Astrocyte (in vitro differentiated cells and primary cell): ENCODE data around the gene TJAP1. TPM values are rescaled to one million over a fixed set of nuclear protein-coding genes. Genes with fewer than 3 reads are reported as not detected.
A peak's percentile ranks its signal among the peaks of the same experiment; 100 is the strongest.

Experiments
- DNase-seq: peaks from one replicate; pipeline ENCODE4 v3.0.0-alpha.2; 2010; ENCODE audit warnings: low read depth
- FAIRE-seq: peaks from 2 replicates; lab custom pipeline; 2011; peaks lifted over from hg19 to GRCh38; lab: Jason Lieb, UNC
- H2AFZ ChIP-seq: 2 replicates; pipeline ENCODE4 v1.6.0; 2012; ENCODE audit warnings: low read depth, low read length, inconsistent platforms
- H3K27ac ChIP-seq: 2 replicates; pipeline ENCODE4 v1.5.1; 2011; ENCODE audit warnings: low read depth, low read length, inconsistent platforms
- H3K27me3 ChIP-seq: 2 replicates; pipeline ENCODE4 v1.6.0; 2011; ENCODE audit warnings: low read length, inconsistent platforms; ENCODE audit not compliant: insufficient read depth
- H3K36me3 ChIP-seq: 2 replicates; pipeline ENCODE4 v1.5.1; 2011; ENCODE audit warnings: low read length, inconsistent platforms; ENCODE audit not compliant: insufficient read depth
- H3K4me1 ChIP-seq: 2 replicates; pipeline ENCODE4 v1.5.1; 2011; ENCODE audit warnings: low read length, inconsistent platforms; ENCODE audit not compliant: insufficient read depth
- H3K4me2 ChIP-seq: 2 replicates; pipeline ENCODE4 v1.6.0; 2012; ENCODE audit warnings: low read length, inconsistent platforms
- H3K4me3 ChIP-seq: 2 replicates; pipeline ENCODE4 v1.5.1; 2011; ENCODE audit warnings: low read depth, mild to moderate bottlenecking, low read length, inconsistent platforms; ENCODE audit not compliant: insufficient read depth
- H3K79me2 ChIP-seq: 2 replicates; pipeline ENCODE4 v1.6.0; 2012; ENCODE audit warnings: mild to moderate bottlenecking, low read length, inconsistent platforms; ENCODE audit not compliant: insufficient read depth
- H3K9ac ChIP-seq: 2 replicates; pipeline ENCODE4 v1.6.0; 2012; ENCODE audit warnings: mild to moderate bottlenecking, low read length, inconsistent platforms
- H3K9me3 ChIP-seq: 2 replicates; pipeline ENCODE4 v1.5.1; 2012; ENCODE audit warnings: low read depth, mild to moderate bottlenecking, low read length, inconsistent platforms; ENCODE audit not compliant: insufficient read depth
- H4K20me1 ChIP-seq: 2 replicates; pipeline ENCODE4 v1.6.0; 2012; ENCODE audit warnings: low read length, inconsistent platforms; ENCODE audit not compliant: insufficient read depth
- H3K27ac Mint-ChIP-seq: one replicate; pipeline ENCODE4 v1.8.0; 2021; ENCODE audit warnings: mild to moderate bottlenecking, mixed read lengths; ENCODE audit not compliant: unreplicated experiment
- H3K27me3 Mint-ChIP-seq: one replicate; pipeline ENCODE4 v1.8.0; 2021; ENCODE audit warnings: low read depth, mixed read lengths; ENCODE audit not compliant: unreplicated experiment
- H3K36me3 Mint-ChIP-seq: one replicate; pipeline ENCODE4 v1.8.0; 2021; ENCODE audit warnings: low read depth, mixed read lengths; ENCODE audit not compliant: unreplicated experiment
- H3K4me1 Mint-ChIP-seq: one replicate; pipeline ENCODE4 v1.8.0; 2021; ENCODE audit warnings: low read depth, mixed read lengths; ENCODE audit not compliant: unreplicated experiment
- H3K4me3 Mint-ChIP-seq: one replicate; pipeline ENCODE4 v1.8.0; 2021; ENCODE audit warnings: mild to moderate bottlenecking, moderate library complexity, mixed read lengths; ENCODE audit not compliant: unreplicated experiment
- H3K9me3 Mint-ChIP-seq: one replicate; pipeline ENCODE4 v1.8.0; 2021; ENCODE audit warnings: mild to moderate bottlenecking, mixed read lengths; ENCODE audit not compliant: unreplicated experiment
- EZH2 ChIP-seq: IDR thresholded peaks from 2 replicates; pipeline ENCODE4 v1.6.1; 2012; ENCODE audit warnings: mild to moderate bottlenecking, low read length, inconsistent platforms; ENCODE audit not compliant: insufficient read depth
- total RNA-seq: library from RNA; stranded (reverse); gene quantifications from 2 replicates; pipeline ENCODE4 v1.2.1, GENCODE V29; 2021
- TF ChIP-seq, protein P1 (sequence below): IDR thresholded peaks from 2 replicates; pipeline ENCODE4 v1.5.1; 2011; ENCODE audit warnings: low read depth, mild to moderate bottlenecking, inconsistent platforms, low read length, moderate library complexity; ENCODE audit not compliant: insufficient read depth

The TJAP1 gene
- total RNA-seq, 1 donor from 2014 or later = 26.6 TPM

DNA sequence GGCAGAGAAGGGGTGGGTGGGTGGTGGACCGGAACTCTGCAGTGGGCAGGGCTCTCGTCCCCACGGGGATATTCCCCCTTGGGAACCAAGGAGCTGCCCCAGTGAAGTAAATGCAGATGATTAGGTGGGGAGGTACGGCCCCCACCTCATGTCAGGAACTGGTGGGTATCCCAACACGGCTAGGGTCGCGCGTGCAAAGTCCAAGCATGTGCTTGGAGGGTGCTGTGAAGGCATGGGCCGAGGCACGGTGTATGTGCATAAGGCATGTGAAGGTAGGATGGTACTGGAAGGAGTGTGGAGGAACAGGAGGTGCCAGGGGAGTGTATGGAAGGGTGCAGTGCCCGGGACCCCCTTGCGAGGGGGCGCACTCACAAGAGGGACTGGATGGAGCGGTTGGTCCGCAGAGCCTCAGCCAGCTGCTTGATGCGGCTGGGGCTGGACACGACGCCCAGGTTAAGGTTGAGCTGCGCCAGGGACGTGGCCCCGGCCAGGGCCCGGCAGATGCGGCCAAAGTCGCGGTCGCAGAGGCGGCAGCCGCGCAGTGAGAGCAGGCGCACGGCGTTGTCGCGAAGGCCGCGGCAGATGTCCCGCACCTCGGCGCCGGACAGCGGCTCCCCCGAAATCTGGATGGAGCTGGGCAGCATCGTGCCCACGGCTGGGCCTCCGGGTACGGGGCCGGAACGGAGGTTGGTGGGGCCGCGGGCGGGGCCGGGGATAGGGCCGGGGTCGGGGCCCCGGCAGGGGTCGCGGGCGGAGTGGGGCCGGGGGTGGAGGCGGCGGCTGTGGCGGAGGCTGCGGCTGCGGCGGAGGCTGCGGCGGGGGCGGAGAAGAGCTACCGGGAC lies 32.0 kb downstream of the TJAP1 start:
- peaks cover 16% of the 10 kb centered on the region for H3K36me3 ChIP-seq
- H3K4me2 ChIP-seq = peak overlapping the region; percentile 95
- Mint-ChIP-seq H3K9me3 (no peaks in the 10 kb centered on the region), H3K4me3 (peak overlapping the region; percentile 83), H3K27ac (no peak overlapping the region), H3K4me1 (peaks cover 2% of the 10 kb centered on the region), H3K27me3 (peaks cover 19% of the 10 kb centered on the region), H3K36me3 (peaks cover 10% of the 10 kb centered on the region)
- DNase-seq (no peak), FAIRE-seq (no peak)
- no peaks in the 10 kb centered on the region for H3K27me3 ChIP-seq
- H3K79me2 ChIP-seq = peaks cover 10% of the 10 kb centered on the region
- H3K9me3 ChIP-seq = no peaks in the 10 kb centered on the region
- peaks cover 11% of the 10 kb centered on the region for H3K4me1 ChIP-seq
- H2AFZ ChIP-seq = peak overlapping the region; percentile 66
- H3K27ac ChIP-seq = no peak overlapping the region
- peak; percentile 39 for TF ChIP-seq EZH2
- TF ChIP-seq, protein P1, sequence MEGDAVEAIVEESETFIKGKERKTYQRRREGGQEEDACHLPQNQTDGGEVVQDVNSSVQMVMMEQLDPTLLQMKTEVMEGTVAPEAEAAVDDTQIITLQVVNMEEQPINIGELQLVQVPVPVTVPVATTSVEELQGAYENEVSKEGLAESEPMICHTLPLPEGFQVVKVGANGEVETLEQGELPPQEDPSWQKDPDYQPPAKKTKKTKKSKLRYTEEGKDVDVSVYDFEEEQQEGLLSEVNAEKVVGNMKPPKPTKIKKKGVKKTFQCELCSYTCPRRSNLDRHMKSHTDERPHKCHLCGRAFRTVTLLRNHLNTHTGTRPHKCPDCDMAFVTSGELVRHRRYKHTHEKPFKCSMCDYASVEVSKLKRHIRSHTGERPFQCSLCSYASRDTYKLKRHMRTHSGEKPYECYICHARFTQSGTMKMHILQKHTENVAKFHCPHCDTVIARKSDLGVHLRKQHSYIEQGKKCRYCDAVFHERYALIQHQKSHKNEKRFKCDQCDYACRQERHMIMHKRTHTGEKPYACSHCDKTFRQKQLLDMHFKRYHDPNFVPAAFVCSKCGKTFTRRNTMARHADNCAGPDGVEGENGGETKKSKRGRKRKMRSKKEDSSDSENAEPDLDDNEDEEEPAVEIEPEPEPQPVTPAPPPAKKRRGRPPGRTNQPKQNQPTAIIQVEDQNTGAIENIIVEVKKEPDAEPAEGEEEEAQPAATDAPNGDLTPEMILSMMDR = no peak
- peak overlapping the region; percentile 64 for H3K4me3 ChIP-seq
- H3K9ac ChIP-seq = peak overlapping the region; percentile 79
- peaks cover 43% of the 10 kb centered on the region for H4K20me1 ChIP-seq

DNA sequence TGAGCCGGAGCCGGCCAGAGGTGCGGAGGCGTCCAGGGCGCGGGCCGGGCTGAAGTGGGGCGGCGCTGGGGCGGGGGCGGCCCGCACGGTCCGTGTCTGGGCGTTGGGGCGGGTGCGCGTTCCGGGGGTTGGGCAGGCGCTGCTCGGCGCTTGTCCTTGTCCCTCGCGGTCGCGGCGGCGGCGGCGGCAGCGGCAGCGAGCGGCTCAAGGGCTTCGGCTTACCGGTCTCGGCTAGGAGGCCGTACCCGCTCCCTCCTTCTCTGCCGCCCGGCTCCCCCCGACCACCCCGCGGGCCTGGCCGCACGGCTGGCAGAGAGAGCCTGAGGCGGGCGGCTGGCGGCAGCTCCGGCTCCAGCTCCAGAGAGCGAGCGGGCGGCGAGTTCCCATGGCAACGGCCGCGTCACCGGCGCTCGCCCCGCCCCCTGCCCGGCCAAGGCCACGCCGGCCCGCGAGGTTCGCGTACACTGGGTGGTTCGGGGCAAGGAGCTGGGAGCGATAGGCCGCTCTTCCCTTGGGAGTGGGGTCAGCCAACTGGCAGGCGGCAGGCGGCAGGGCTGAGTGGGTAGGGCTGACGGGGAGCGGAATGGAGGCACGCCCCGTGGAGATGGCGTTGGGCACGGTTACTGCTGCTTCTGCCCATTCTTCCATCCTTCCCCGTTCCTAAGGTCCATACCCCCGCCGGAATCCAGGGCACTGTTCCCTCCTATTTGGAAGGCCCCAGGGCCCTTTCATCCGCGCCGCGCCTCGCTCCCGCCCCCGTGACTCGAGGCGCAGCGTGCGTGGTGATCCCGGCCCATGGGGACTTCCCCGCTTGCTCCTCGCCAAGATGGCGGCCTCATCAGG lies 32.8 kb downstream of the TJAP1 start, which contains the start of gene LRRC73:
TSS of gene LRRC73 (minus strand) at position 363 of the 843 bp plus-strand sequence. CDS start 561 bp downstream, outside the sequence.
- peak within 1 kb of the TSS; percentile 95 for H3K4me2 ChIP-seq
- Mint-ChIP-seq H3K27me3 (peaks cover 19% of the 10 kb centered on the region), H3K36me3 (peaks cover 10% of the 10 kb centered on the region), H3K4me1 (peaks cover 9% of the 10 kb centered on the region), H3K27ac (no peak within 1 kb of the TSS), H3K9me3 (no peaks in the 10 kb centered on the region), H3K4me3 (peak within 1 kb of the TSS; percentile 83)
- no peaks in the 10 kb centered on the region for H3K9me3 ChIP-seq
- peaks cover 18% of the 10 kb centered on the region for H3K79me2 ChIP-seq
- peak within 1 kb of the TSS; percentile 42 for H3K27ac ChIP-seq
- peak; percentile 59 for DNase-seq
- FAIRE-seq = no peak
- peaks cover 49% of the 10 kb centered on the region for H4K20me1 ChIP-seq
- TF ChIP-seq, protein P1 = no peak
- TF ChIP-seq EZH2 = no peak
- H3K4me3 ChIP-seq = peak within 1 kb of the TSS; percentile 64
- H2AFZ ChIP-seq = peak within 1 kb of the TSS; percentile 84
- H3K4me1 ChIP-seq = peaks cover 11% of the 10 kb centered on the region
- peak within 1 kb of the TSS; percentile 79 for H3K9ac ChIP-seq
- no peaks in the 10 kb centered on the region for H3K27me3 ChIP-seq
- peaks cover 22% of the 10 kb centered on the region for H3K36me3 ChIP-seq
